ENCODE measurements around the gene RBM12.

The RBM12 gene

DNA sequence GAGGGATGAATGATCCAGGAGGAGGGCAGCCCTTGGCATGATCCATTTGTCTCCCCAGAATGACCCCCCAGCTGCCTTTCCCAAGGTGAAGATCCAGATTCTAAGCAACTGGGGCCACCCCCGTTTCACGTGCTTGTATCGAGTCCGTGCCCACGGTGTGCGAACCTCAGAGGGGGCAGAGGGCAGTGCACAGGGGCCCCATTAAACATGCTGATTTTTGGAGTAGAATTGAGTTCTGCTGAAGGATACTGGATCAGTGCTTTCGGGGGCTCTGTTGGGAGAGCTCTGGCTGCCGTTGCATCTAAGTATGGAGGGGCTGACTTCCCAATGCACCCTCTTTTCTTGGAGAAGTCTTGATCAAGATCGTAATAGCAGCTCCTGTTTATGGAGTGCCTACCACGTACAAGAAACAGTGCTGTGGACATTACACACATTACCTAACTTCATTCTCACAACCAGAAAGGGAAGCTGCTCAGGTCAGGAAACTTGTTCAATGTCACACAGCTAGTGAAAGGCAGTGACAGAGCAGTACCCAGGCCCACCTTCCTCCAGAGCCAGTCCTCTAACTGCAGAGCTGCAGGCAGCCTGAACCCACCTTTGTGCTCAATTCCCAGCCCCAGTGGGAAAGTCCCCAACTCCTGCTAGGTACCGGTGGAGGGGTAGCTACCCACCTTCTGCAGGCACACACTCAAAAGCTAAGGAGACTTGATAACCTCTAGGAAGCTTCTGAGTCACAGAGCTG is 43.7 kb downstream of the RBM12 start:
- Histone ChIP-seq H4K20me1 (ENCODE audit: insufficient read depth) (no peaks in the 10 kb centered on the region), H3K4me1 (ENCODE audit: low read depth, poor library complexity, severe bottlenecking) (peaks cover 24% of the 10 kb centered on the region), H3K79me2 (ENCODE audit: insufficient read depth, low read depth) (no peaks in the 10 kb centered on the region), H3K27ac (no peak overlapping the region), H3K9ac (no peak overlapping the region), H3K27me3 (ENCODE audit: insufficient read depth, low read depth) (no peaks in the 10 kb centered on the region), H3K4me3 (IDR thresholded peaks at IDR 0.05; ENCODE audit: insufficient read depth, low read depth, low read length) (no peak overlapping the region), H3K36me3 (ENCODE audit: insufficient read depth) (no peaks in the 10 kb centered on the region), H2AFZ (ENCODE audit: low read depth) (no peak overlapping the region), H3K4me2 (no peak overlapping the region)
- TF ChIP-seq CTCF (conservative IDR thresholded peaks at IDR 0.05; ENCODE audit: low read depth, low read length), result 0 out of 2 replicates have a peak, but pooled peaks have one; percentile 16

- H3K4me3 ChIP-seq (IDR thresholded peaks at IDR 0.05; ENCODE audit: insufficient read depth, low read depth, low read length), result no peak overlapping the region
- no peaks in the 10 kb centered on the region for H3K27me3 ChIP-seq (ENCODE audit: insufficient read depth, low read depth)
- H3K9ac ChIP-seq, result peak overlapping the region; percentile 49; the same call in 1 of the 2 replicates
- no peaks in the 10 kb centered on the region for H4K20me1 ChIP-seq (ENCODE audit: insufficient read depth)
- H3K4me2 ChIP-seq, result peak overlapping the region; percentile 30
- H2AFZ ChIP-seq (ENCODE audit: low read depth), result peak overlapping the region; percentile 69
- H3K79me2 ChIP-seq (ENCODE audit: insufficient read depth, low read depth), result no peaks in the 10 kb centered on the region
- TF ChIP-seq CTCF (conservative IDR thresholded peaks at IDR 0.05; ENCODE audit: low read depth, low read length), result peak; percentile 88
- peak overlapping the region; percentile 7; the same call in 1 of the 2 replicates for H3K27ac ChIP-seq
- peaks cover 38% of the 10 kb centered on the region for H3K4me1 ChIP-seq (ENCODE audit: low read depth, poor library complexity, severe bottlenecking)
- H3K36me3 ChIP-seq (ENCODE audit: insufficient read depth), result no peaks in the 10 kb centered on the region
Observed at GRCh38 chr20:35619196-35620095, 45.3 kb downstream of the RBM12 start.

- no peaks in the 10 kb centered on the region for H3K79me2 ChIP-seq (ENCODE audit: insufficient read depth, low read depth)
- no peaks in the 10 kb centered on the region for H3K27me3 ChIP-seq (ENCODE audit: insufficient read depth, low read depth)
- H3K9ac ChIP-seq, result peak overlapping the region; percentile 2; the same call in 1 of the 2 replicates
- H3K4me3 ChIP-seq (IDR thresholded peaks at IDR 0.05; ENCODE audit: insufficient read depth, low read depth, low read length), result no peak overlapping the region
- H3K4me1 ChIP-seq (ENCODE audit: low read depth, poor library complexity, severe bottlenecking), result peaks cover 47% of the 10 kb centered on the region
- peak overlapping the region; percentile 20; the same call in 1 of the 2 replicates for H2AFZ ChIP-seq (ENCODE audit: low read depth)
- no peak for TF ChIP-seq CTCF (conservative IDR thresholded peaks at IDR 0.05; ENCODE audit: low read depth, low read length)
- no peak overlapping the region for H3K27ac ChIP-seq
- no peaks in the 10 kb centered on the region for H3K36me3 ChIP-seq (ENCODE audit: insufficient read depth)
- H3K4me2 ChIP-seq, result peak overlapping the region; percentile 78
- H4K20me1 ChIP-seq (ENCODE audit: insufficient read depth), result no peaks in the 10 kb centered on the region
Observed at GRCh38 chr20:35618263-35619131, 46.2 kb downstream of the RBM12 start.
